HCT116 (cell line): Measurements from ENCODE around the gene GIT1. TPM values are rescaled to one million over a fixed set of nuclear protein-coding genes. Genes with fewer than 3 reads are reported as not detected.

Experiments used
- ATAC-seq: fragments of 200-7000 bp; cut with Tn5 transposase; 2 replicates; pipeline ENCODE4 v1.9.1; 2020; ENCODE audit warnings: mild to moderate bottlenecking, moderate library complexity
- BruUV-seq: library from RNA; stranded (reverse); fragments of 400-500 nt; replicated peaks from 2 replicates; lab custom pipeline; 2021; lab: Mats Ljungman, UMichigan
- CTCF ChIA-PET: fragments of 300-600 bp; sonication (Branson Sonifier 250); formaldehyde crosslinking; loops from one replicate; lab custom pipeline; 2021; ENCODE audit warnings: antibody characterized with exemption; lab: Charles Lee
- POLR2A ChIA-PET: fragments of 300-600, 350-600 bp; sonication (Branson Sonifier 250); formaldehyde crosslinking; loops from one replicate; lab custom pipeline; 2021; ENCODE audit warnings: antibody characterized with exemption; lab: Charles Lee
- RAD21 ChIA-PET, 2 experiments: fragments of 300-600 bp; sonication (Branson Sonifier 250); formaldehyde crosslinking; loops; one replicate each; lab custom pipeline; 2023; ENCODE audit warnings: low total read pairs in 2 of 2; ENCODE audit not compliant: uncharacterized antibody in 2 of 2, unreplicated experiment in 2 of 2, low non-redundant PET in 1 of 2; lab: Charles Lee
- DNase-seq: peaks from one replicate; pipeline ENCODE4 v3.0.0-alpha.2; 2010; ENCODE audit warnings: low read depth, low spot score
- H2AFZ ChIP-seq: fragments of 200-600 bp; shearing (Covaris generic), sonication (generic); 2 replicates; pipeline ENCODE4 v1.6.1; 2017; ENCODE audit warnings: low read depth, mixed run types, mixed read lengths, antibody characterized with exemption, low read length; ENCODE audit not compliant: poor library complexity, severe bottlenecking
- H3K27ac ChIP-seq: 2 replicates; pipeline ENCODE4 v1.5.1; 2012; ENCODE audit warnings: low read depth, low read length
- H3K27me3 ChIP-seq: fragments of 200-600 bp; sonication (generic); 2 replicates; pipeline ENCODE4 v1.6.1; 2016; ENCODE audit warnings: mixed run types, low read length, mixed read lengths; ENCODE audit not compliant: insufficient read depth
- H3K36me3 ChIP-seq, 2 experiments: fragments of 200-500 bp in 1 of 2; fragments of 200-600 bp in 1 of 2; sonication (Bioruptor generic) in 1 of 2; sonication (generic) in 1 of 2; 2 replicates each; pipeline versions ENCODE4 v1.5.1 to v1.6.1; 2014 to 2016; ENCODE audit warnings: low read length in 2 of 2, inconsistent platforms in 1 of 2, mixed read lengths in 1 of 2, mixed run types in 1 of 2; ENCODE audit not compliant: insufficient read depth in 2 of 2, control insufficient read depth in 1 of 2
- H3K4me1 ChIP-seq, 2 experiments: fragments of 200-600 bp in 1 of 2; sonication (generic) in 1 of 2; 2 replicates each; pipeline versions ENCODE4 v1.5.1 to v1.6.1; 2012 to 2017; ENCODE audit warnings: low read length in 2 of 2, inconsistent platforms in 1 of 2, mild to moderate bottlenecking in 1 of 2, mixed read lengths in 1 of 2, mixed run types in 1 of 2, moderate library complexity in 1 of 2; ENCODE audit not compliant: insufficient read depth in 2 of 2, control insufficient read depth in 1 of 2
- H3K4me2 ChIP-seq: fragments of 200-600 bp; sonication (generic); 2 replicates; pipeline ENCODE4 v1.6.1; 2017; ENCODE audit warnings: mixed run types, low read length, mixed read lengths
- H3K4me3 ChIP-seq, 2 experiments: fragments of 200-600 bp in 1 of 2; sonication (generic) in 1 of 2; replicated peaks in 1 of 2; 2 replicates each; pipeline ENCODE4 v1.5.1; 2011 to 2016; ENCODE audit warnings: low read length in 2 of 2, control low read depth in 1 of 2, low read depth in 1 of 2, mild to moderate bottlenecking in 1 of 2, mixed read lengths in 1 of 2, mixed run types in 1 of 2
- H3K79me2 ChIP-seq: fragments of 200-600 bp; sonication (generic); 2 replicates; pipeline ENCODE4 v1.6.1; 2017; ENCODE audit warnings: mild to moderate bottlenecking, mixed run types, low read length, moderate library complexity, mixed read lengths; ENCODE audit not compliant: insufficient read depth
- H3K9ac ChIP-seq: fragments of 200-600 bp; sonication (generic); 2 replicates; pipeline ENCODE4 v1.6.1; 2016; ENCODE audit warnings: low read length, mixed read lengths
- H3K9me2 ChIP-seq: fragments of 200-600 bp; sonication (generic), shearing (Covaris generic); 2 replicates; pipeline ENCODE4 v1.6.1; 2017; ENCODE audit warnings: mixed run types, mild to moderate bottlenecking, moderate library complexity; ENCODE audit not compliant: insufficient read depth
- H3K9me3 ChIP-seq, 2 experiments: fragments of 200-500 bp in 1 of 2; fragments of 200-600 bp in 1 of 2; sonication (Bioruptor generic) in 1 of 2; sonication (generic) in 1 of 2; 2 replicates each; pipeline ENCODE4 v1.6.1; 2014 to 2017; ENCODE audit warnings: low read length in 2 of 2, mixed read lengths in 2 of 2, inconsistent platforms in 1 of 2, low read depth in 1 of 2, mild to moderate bottlenecking in 1 of 2, mixed run types in 1 of 2, moderate library complexity in 1 of 2; ENCODE audit not compliant: control insufficient read depth in 1 of 2, insufficient read depth in 1 of 2
- H4K20me1 ChIP-seq: fragments of 200-600 bp; sonication (generic), shearing (Covaris generic); 2 replicates; pipeline ENCODE4 v1.6.1; 2017; ENCODE audit warnings: mixed run types, mild to moderate bottlenecking, moderate library complexity; ENCODE audit not compliant: insufficient read depth
- EZH2 ChIP-seq: fragments of 200-600 bp; sonication (generic); IDR thresholded peaks from 2 replicates; pipeline ENCODE4 v1.6.1; 2017; ENCODE audit warnings: antibody characterized with exemption, mixed run types
- EZH2phosphoT487 ChIP-seq: fragments of 200-600 bp; IDR thresholded peaks from 2 replicates; pipeline ENCODE4 v1.6.1; 2018; ENCODE audit warnings: antibody characterized with exemption, borderline replicate concordance
- FOSL1 ChIP-seq: IDR thresholded peaks from 2 replicates; pipeline ENCODE4 v1.6.1; 2012; ENCODE audit warnings: low read depth
- JUND ChIP-seq: IDR thresholded peaks from 2 replicates; pipeline ENCODE4 v1.6.1; 2012
- POLR2A ChIP-seq: IDR thresholded peaks from 2 replicates; pipeline ENCODE4 v1.7.0; 2011; ENCODE audit warnings: borderline replicate concordance; ENCODE audit not compliant: insufficient read depth, insufficient read length; ENCODE audit errors: extremely low read depth
- REST ChIP-seq: IDR thresholded peaks from 2 replicates; pipeline ENCODE4 v1.6.1; 2012; ENCODE audit warnings: low read depth
- TCF7L2 ChIP-seq: IDR thresholded peaks from 2 replicates; pipeline ENCODE4 v1.7.0; 2011; ENCODE audit warnings: borderline replicate concordance, inconsistent platforms; ENCODE audit not compliant: insufficient read depth, insufficient read length; ENCODE audit errors: extremely low read depth
- YY1 ChIP-seq: IDR thresholded peaks from 2 replicates; pipeline ENCODE4 v1.6.1; 2011; ENCODE audit warnings: low read length, low read depth, moderate library complexity, mild to moderate bottlenecking; ENCODE audit not compliant: insufficient replicate concordance; ENCODE audit errors: extremely low read depth
- ZFX ChIP-seq: fragments of 450-650 bp; IDR thresholded peaks from 2 replicates; pipeline ENCODE4 v1.6.1; 2017
- ZNF274 ChIP-seq: fragments of 200-500 bp; sonication (Bioruptor generic); IDR thresholded peaks from 2 replicates; pipeline ENCODE4 v1.6.1; 2014; ENCODE audit warnings: mild to moderate bottlenecking, low read depth, low read length, inconsistent platforms
- intact Hi-C: fragments of 100-400 bp; cut with micrococcal nuclease; formaldehyde crosslinking; loops from 2 replicates; pipeline ENCODE4 v1.10.0; 2022
- total RNA-seq: library from RNA; stranded (reverse); gene quantifications from one replicate; pipeline ENCODE4 v1.2.1, GENCODE V29; 2021; ENCODE audit not compliant: unreplicated experiment
- TF ChIP-seq, protein P1 (sequence below): IDR thresholded peaks from 2 replicates; pipeline ENCODE4 v1.6.1; 2011; ENCODE audit warnings: mild to moderate bottlenecking, low read length, moderate library complexity; ENCODE audit not compliant: insufficient replicate concordance; ENCODE audit errors: extremely low read depth

Gene GIT1
- total RNA-seq, 1 experiment from 2014 or later: 76.5 TPM

DNA sequence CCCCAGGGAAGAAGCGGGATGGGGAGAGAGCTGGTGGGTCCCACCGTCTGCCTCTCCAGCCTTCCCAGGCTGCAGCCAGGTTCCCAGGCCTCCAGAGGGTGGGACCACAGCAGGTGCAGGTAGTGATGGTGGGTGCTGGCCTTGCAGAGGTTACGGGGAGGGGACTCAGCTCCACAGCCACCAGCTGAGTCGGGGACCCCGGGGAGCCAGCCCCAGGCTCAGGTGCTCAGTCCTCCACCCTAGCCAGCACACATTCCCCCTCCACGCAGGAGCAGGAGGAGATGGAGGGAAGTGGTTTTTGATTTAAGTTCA is 15.9 kb downstream of the GIT1 start:
- H3K4me2 ChIP-seq: no peak overlapping the region
- no peak overlapping the region for H3K27ac ChIP-seq
- H4K20me1 ChIP-seq: no peaks in the 10 kb centered on the region
- BruUV-seq: TSS peak; percentile 48
- no peak overlapping the region for H3K9ac ChIP-seq
- H3K36me3 ChIP-seq: peaks cover 3 to 6% of the 10 kb centered on the region in 2 experiments; a peak in 2 of 4 replicates
- no peaks in the 10 kb centered on the region for H3K27me3 ChIP-seq
- TF ChIP-seq TCF7L2: no peak
- TF ChIP-seq YY1: no peak
- TF ChIP-seq REST: no peak
- no peak for TF ChIP-seq ZFX
- TF ChIP-seq, protein P1, sequence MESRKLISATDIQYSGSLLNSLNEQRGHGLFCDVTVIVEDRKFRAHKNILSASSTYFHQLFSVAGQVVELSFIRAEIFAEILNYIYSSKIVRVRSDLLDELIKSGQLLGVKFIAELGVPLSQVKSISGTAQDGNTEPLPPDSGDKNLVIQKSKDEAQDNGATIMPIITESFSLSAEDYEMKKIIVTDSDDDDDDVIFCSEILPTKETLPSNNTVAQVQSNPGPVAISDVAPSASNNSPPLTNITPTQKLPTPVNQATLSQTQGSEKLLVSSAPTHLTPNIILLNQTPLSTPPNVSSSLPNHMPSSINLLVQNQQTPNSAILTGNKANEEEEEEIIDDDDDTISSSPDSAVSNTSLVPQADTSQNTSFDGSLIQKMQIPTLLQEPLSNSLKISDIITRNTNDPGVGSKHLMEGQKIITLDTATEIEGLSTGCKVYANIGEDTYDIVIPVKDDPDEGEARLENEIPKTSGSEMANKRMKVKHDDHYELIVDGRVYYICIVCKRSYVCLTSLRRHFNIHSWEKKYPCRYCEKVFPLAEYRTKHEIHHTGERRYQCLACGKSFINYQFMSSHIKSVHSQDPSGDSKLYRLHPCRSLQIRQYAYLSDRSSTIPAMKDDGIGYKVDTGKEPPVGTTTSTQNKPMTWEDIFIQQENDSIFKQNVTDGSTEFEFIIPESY: no peak
- TF ChIP-seq JUND: no peak
- no peak for TF ChIP-seq ZNF274
- TF ChIP-seq EZH2phosphoT487: no peak
- TF ChIP-seq POLR2A: no peak
- TF ChIP-seq EZH2: no peak
- no peak for TF ChIP-seq FOSL1
- no peak overlapping the region for H2AFZ ChIP-seq
- peaks cover 3 to 6% of the 10 kb centered on the region in 2 experiments; a peak in 2 of 4 replicates for H3K4me1 ChIP-seq
- H3K79me2 ChIP-seq: no peaks in the 10 kb centered on the region
- H3K9me3 ChIP-seq: no peaks in the 10 kb centered on the region
- H3K4me3 ChIP-seq: no peak overlapping the region
- ChIA-PET CTCF (interaction anchor here (1.6 kb wide), 1 partner anchor 203 kb away, joined by 5 read pairs; no protein-coding TSS in a partner anchor), RAD21 (no interaction called here), POLR2A (no interaction called here)
- ATAC-seq: no peak
- intact Hi-C loops: no loop called here
- no peaks in the 10 kb centered on the region for H3K9me2 ChIP-seq
- DNase-seq: no peak
